Caco-2 (cell line): ENCODE data around the gene FUNDC2. TPM values are rescaled to one million over a fixed set of nuclear protein-coding genes. Genes with fewer than 3 reads are reported as not detected.

Experiments used
- BruUV-seq: library from RNA; stranded (reverse); fragments of 400-500 nt; replicated peaks from 2 replicates; lab custom pipeline; 2021; lab: Mats Ljungman, UMichigan
- CTCF ChIA-PET: fragments of 300-600 bp; sonication (Branson Sonifier 250); formaldehyde crosslinking; loops from one replicate; lab custom pipeline; 2022; ENCODE audit warnings: antibody characterized with exemption; lab: Charles Lee
- POLR2A ChIA-PET: fragments of 300-600 bp; sonication (Branson Sonifier 250); formaldehyde crosslinking; loops from one replicate; lab custom pipeline; 2022; ENCODE audit warnings: antibody characterized with exemption; lab: Charles Lee
- DNase-seq, 2 experiments: peaks; one replicate each; pipeline versions ENCODE4 v3.0.0 to v3.0.0-alpha.2; 2020 to 2022
- H3K27me3 ChIP-seq: replicated peaks from 2 replicates; pipeline ENCODE4 v1.6.0; 2011; ENCODE audit warnings: low read length; ENCODE audit not compliant: control insufficient read depth, insufficient read depth
- H3K36me3 ChIP-seq: 2 replicates; pipeline ENCODE4 v1.5.1; 2011; ENCODE audit warnings: low read length; ENCODE audit not compliant: control insufficient read depth, insufficient read depth
- H3K4me1 ChIP-seq: fragments of 250-450 bp; sonication (Bioruptor Pico); 2 replicates; pipeline ENCODE4 v1.5.1; 2020; ENCODE audit warnings: mild to moderate bottlenecking
- H3K4me3 ChIP-seq: 2 replicates; pipeline ENCODE4 v1.5.1; 2011; ENCODE audit warnings: low read depth, mild to moderate bottlenecking, control low read depth, low read length
- H3K9me3 ChIP-seq: fragments of 250-450 bp; sonication (Bioruptor Pico); 2 replicates; pipeline ENCODE4 v1.5.1; 2020; ENCODE audit warnings: mild to moderate bottlenecking, moderate library complexity
- H3K27ac Mint-ChIP-seq: one replicate; pipeline ENCODE4 v1.8.0; 2022; ENCODE audit warnings: mixed read lengths; ENCODE audit not compliant: unreplicated experiment
- H3K27me3 Mint-ChIP-seq: one replicate; pipeline ENCODE4 v1.8.0; 2022; ENCODE audit warnings: mixed read lengths; ENCODE audit not compliant: insufficient read depth, unreplicated experiment
- H3K36me3 Mint-ChIP-seq: one replicate; pipeline ENCODE4 v1.8.0; 2022; ENCODE audit warnings: mild to moderate bottlenecking, mixed read lengths; ENCODE audit not compliant: insufficient read depth, unreplicated experiment
- H3K4me1 Mint-ChIP-seq: one replicate; pipeline ENCODE4 v1.8.0; 2022; ENCODE audit warnings: low read depth, mixed read lengths; ENCODE audit not compliant: unreplicated experiment
- H3K4me3 Mint-ChIP-seq: one replicate; pipeline ENCODE4 v1.8.0; 2022; ENCODE audit warnings: mild to moderate bottlenecking, moderate library complexity, mixed read lengths; ENCODE audit not compliant: unreplicated experiment
- H3K9me3 Mint-ChIP-seq: one replicate; pipeline ENCODE4 v1.8.0; 2022; ENCODE audit warnings: mixed read lengths; ENCODE audit not compliant: unreplicated experiment
- CTCF ChIP-seq, 2 experiments: fragments of 200-600 bp in 1 of 2; IDR thresholded peaks; 1 replicate in 1 of 2; 2 replicates in 1 of 2; pipeline versions ENCODE4 v1.5.1 to v1.8.0; 2011 to 2022; ENCODE audit warnings: antibody characterized with exemption in 1 of 2, control low read depth in 1 of 2, inconsistent platforms in 1 of 2, low read depth in 1 of 2, low read length in 1 of 2, mild to moderate bottlenecking in 1 of 2, moderate library complexity in 1 of 2; ENCODE audit not compliant: insufficient read depth in 1 of 2, severe bottlenecking in 1 of 2, unreplicated experiment in 1 of 2
- intact Hi-C: fragments of 100-400 bp; cut with micrococcal nuclease; formaldehyde crosslinking; loops from one replicate; pipeline ENCODE4 v1.10.0; 2022; ENCODE audit not compliant: unreplicated experiment
- total RNA-seq: library from RNA; stranded (reverse); gene quantifications from 2 replicates; pipeline ENCODE4 v1.2.3, GENCODE V29; 2022

FUNDC2 gene
- total RNA-seq, 1 experiment from 2014 or later, result 47.3 TPM

- Mint-ChIP-seq H3K9me3 (no peaks in the 10 kb centered on the region), H3K4me1 (no peaks in the 10 kb centered on the region), H3K27me3 (no peaks in the 10 kb centered on the region), H3K4me3 (no peak overlapping the region), H3K36me3 (no peaks in the 10 kb centered on the region), H3K27ac (no peak overlapping the region)
- H3K36me3 ChIP-seq, result no peaks in the 10 kb centered on the region
- no peaks in the 10 kb centered on the region for H3K4me1 ChIP-seq
- CTCF ChIA-PET, result no interaction called here
- H3K4me3 ChIP-seq, result no peak overlapping the region
- no peak for TF ChIP-seq CTCF (IDR thresholded peaks at IDR 0.05; ENCODE audit: insufficient read depth in 1 of 2, low read depth in 1 of 2, low read length in 1 of 2, severe bottlenecking in 1 of 2, unreplicated experiment in 1 of 2)
- no TSS peak for BruUV-seq
- no peaks in the 10 kb centered on the region for H3K9me3 ChIP-seq
- POLR2A ChIA-PET, result no interaction called here
- intact Hi-C loops, result no loop called here
- H3K27me3 ChIP-seq, result no peaks in the 10 kb centered on the region
- DNase-seq, result no peak
These were observed 27.6 kb downstream of the FUNDC2 start for GRCh38 chrX:155054255-155054654.

- no peaks in the 10 kb centered on the region for H3K4me1 Mint-ChIP-seq
- ChIA-PET POLR2A (no interaction called here), CTCF (no interaction called here)
- no peaks in the 10 kb centered on the region for H3K36me3 Mint-ChIP-seq
- Histone ChIP-seq H3K36me3 (no peaks in the 10 kb centered on the region), H3K9me3 (no peaks in the 10 kb centered on the region), H3K27me3 (no peaks in the 10 kb centered on the region), H3K4me3 (no peak overlapping the region), H3K4me1 (no peaks in the 10 kb centered on the region)
- H3K27ac Mint-ChIP-seq, result no peak overlapping the region
- H3K9me3 Mint-ChIP-seq, result no peaks in the 10 kb centered on the region
- no TSS peak for BruUV-seq
- TF ChIP-seq CTCF (IDR thresholded peaks at IDR 0.05; ENCODE audit: insufficient read depth in 1 of 2, low read depth in 1 of 2, low read length in 1 of 2, severe bottlenecking in 1 of 2, unreplicated experiment in 1 of 2), result no peak
- no peak for DNase-seq
- no peaks in the 10 kb centered on the region for H3K27me3 Mint-ChIP-seq
- H3K4me3 Mint-ChIP-seq, result no peak overlapping the region
- intact Hi-C loops, result no loop called here
These were observed 28.9 kb downstream of the FUNDC2 start for GRCh38 chrX:155055494-155055893.

- Histone ChIP-seq H3K9me3 (no peaks in the 10 kb centered on the region), H3K4me1 (no peaks in the 10 kb centered on the region), H3K27me3 (no peaks in the 10 kb centered on the region), H3K36me3 (no peaks in the 10 kb centered on the region), H3K4me3 (no peak overlapping the region)
- BruUV-seq, result no TSS peak
- no peaks in the 10 kb centered on the region for H3K27me3 Mint-ChIP-seq
- TF ChIP-seq CTCF (IDR thresholded peaks at IDR 0.05; ENCODE audit: insufficient read depth in 1 of 2, low read depth in 1 of 2, low read length in 1 of 2, severe bottlenecking in 1 of 2, unreplicated experiment in 1 of 2), result no peak
- CTCF ChIA-PET, result interaction anchor here (1.0 kb wide), 1 partner anchor 30 kb away, joined by 5 read pairs; the partner anchor contains the start of gene FUNDC2
- POLR2A ChIA-PET, result no interaction called here
- intact Hi-C loops, result no loop called here
- H3K36me3 Mint-ChIP-seq, result peaks cover under 1% of the 10 kb centered on the region
- no peaks in the 10 kb centered on the region for H3K9me3 Mint-ChIP-seq
- H3K4me3 Mint-ChIP-seq, result no peak overlapping the region
- H3K4me1 Mint-ChIP-seq, result no peaks in the 10 kb centered on the region
- H3K27ac Mint-ChIP-seq, result no peak overlapping the region
- no peak for DNase-seq
These were observed 29.8 kb downstream of the FUNDC2 start for GRCh38 chrX:155056471-155056870.
